Stimulated activated naive CD8-positive, alpha-beta T cell treated with anti-CD3 and anti-CD28 coated beads, Interleukin-15, Interleukin-2, amounts not matched to agents 100 ng/mL and 50 ng/mL, for 24 hours (primary cell): ENCODE measurements around the gene FGFR4.

Experiments used
- H3K27ac Mint-ChIP-seq: one replicate; pipeline ENCODE4 v1.8.0; 2021; ENCODE audit warnings: mild to moderate bottlenecking, mixed read lengths
- H3K27me3 Mint-ChIP-seq: one replicate; pipeline ENCODE4 v1.8.0; 2021; ENCODE audit warnings: mixed read lengths
- H3K36me3 Mint-ChIP-seq: one replicate; pipeline ENCODE4 v1.8.0; 2021; ENCODE audit warnings: low read depth, mixed read lengths
- H3K4me1 Mint-ChIP-seq: one replicate; pipeline ENCODE4 v1.8.0; 2021; ENCODE audit warnings: low read depth, mixed read lengths
- H3K4me3 Mint-ChIP-seq: one replicate; pipeline ENCODE4 v1.8.0; 2021; ENCODE audit warnings: mild to moderate bottlenecking, mixed read lengths
- H3K9me3 Mint-ChIP-seq: one replicate; pipeline ENCODE4 v1.8.0; 2021; ENCODE audit warnings: mixed read lengths

FGFR4 gene

GRCh38 chr5:177107159-177107558, 20.4 kb downstream of the FGFR4 start:
- H3K27ac Mint-ChIP-seq, result no peak overlapping the region
- H3K36me3 Mint-ChIP-seq, result no peaks in the 10 kb centered on the region
- H3K27me3 Mint-ChIP-seq, result no peaks in the 10 kb centered on the region
- no peaks in the 10 kb centered on the region for H3K9me3 Mint-ChIP-seq
- H3K4me1 Mint-ChIP-seq, result no peaks in the 10 kb centered on the region
- H3K4me3 Mint-ChIP-seq, result no peak overlapping the region

GRCh38 chr5:177109810-177110209, 23.1 kb downstream of the FGFR4 start:
- H3K27me3 Mint-ChIP-seq, result no peaks in the 10 kb centered on the region
- H3K27ac Mint-ChIP-seq, result no peak overlapping the region
- peaks cover 4% of the 10 kb centered on the region for H3K4me1 Mint-ChIP-seq
- no peak overlapping the region for H3K4me3 Mint-ChIP-seq
- H3K36me3 Mint-ChIP-seq, result no peaks in the 10 kb centered on the region
- no peaks in the 10 kb centered on the region for H3K9me3 Mint-ChIP-seq

GRCh38 chr5:177111720-177112394, 25.1 kb downstream of the FGFR4 start:
- no peak overlapping the region for H3K27ac Mint-ChIP-seq
- no peaks in the 10 kb centered on the region for H3K27me3 Mint-ChIP-seq
- H3K9me3 Mint-ChIP-seq, result no peaks in the 10 kb centered on the region
- peaks cover 14% of the 10 kb centered on the region for H3K4me1 Mint-ChIP-seq
- H3K36me3 Mint-ChIP-seq, result no peaks in the 10 kb centered on the region
- H3K4me3 Mint-ChIP-seq, result no peak overlapping the region

GRCh38 chr5:177112589-177113220, 26.0 kb downstream of the FGFR4 start:
- H3K36me3 Mint-ChIP-seq, result no peaks in the 10 kb centered on the region
- no peak overlapping the region for H3K27ac Mint-ChIP-seq
- peaks cover 19% of the 10 kb centered on the region for H3K4me1 Mint-ChIP-seq

GRCh38 chr5:177113566-177114424, 27.1 kb downstream of the FGFR4 start:
- Mint-ChIP-seq H3K4me1 (peaks cover 19% of the 10 kb centered on the region), H3K36me3 (no peaks in the 10 kb centered on the region), H3K27ac (no peak overlapping the region), H3K27me3 (no peaks in the 10 kb centered on the region), H3K4me3 (no peak overlapping the region), H3K9me3 (no peaks in the 10 kb centered on the region)

More at GRCh38 chr5:177112589-177113220, 26.0 kb downstream of the FGFR4 start:
- H3K27me3 Mint-ChIP-seq, result no peaks in the 10 kb centered on the region
- no peak overlapping the region for H3K4me3 Mint-ChIP-seq
- H3K9me3 Mint-ChIP-seq, result no peaks in the 10 kb centered on the region

- no peaks in the 10 kb centered on the region for H3K36me3 Mint-ChIP-seq
- H3K4me1 Mint-ChIP-seq, result peaks cover 19% of the 10 kb centered on the region
- peak overlapping the region; percentile 94 for H3K27ac Mint-ChIP-seq
- no peaks in the 10 kb centered on the region for H3K9me3 Mint-ChIP-seq
- no peaks in the 10 kb centered on the region for H3K27me3 Mint-ChIP-seq
- H3K4me3 Mint-ChIP-seq, result peak overlapping the region; percentile 54
Measured at GRCh38 chr5:177116631-177117373, 30.1 kb downstream of the FGFR4 start.

GRCh38 chr5:177117441-177118045, 30.8 kb downstream of the FGFR4 start:
- Mint-ChIP-seq H3K36me3 (no peaks in the 10 kb centered on the region), H3K4me1 (peaks cover 19% of the 10 kb centered on the region), H3K27me3 (no peaks in the 10 kb centered on the region), H3K27ac (peak overlapping the region; percentile 94), H3K4me3 (no peak overlapping the region), H3K9me3 (no peaks in the 10 kb centered on the region)

- no peak overlapping the region for H3K27ac Mint-ChIP-seq
- no peaks in the 10 kb centered on the region for H3K27me3 Mint-ChIP-seq
- H3K9me3 Mint-ChIP-seq, result no peaks in the 10 kb centered on the region
- no peaks in the 10 kb centered on the region for H3K4me1 Mint-ChIP-seq
- no peak overlapping the region for H3K4me3 Mint-ChIP-seq
- no peaks in the 10 kb centered on the region for H3K36me3 Mint-ChIP-seq
Measured at GRCh38 chr5:177122566-177122965, 35.9 kb downstream of the FGFR4 start.

GRCh38 chr5:177123789-177124485, 37.2 kb downstream of the FGFR4 start:
- Mint-ChIP-seq H3K27me3 (no peaks in the 10 kb centered on the region), H3K27ac (no peak overlapping the region), H3K9me3 (no peaks in the 10 kb centered on the region), H3K4me3 (no peak overlapping the region), H3K4me1 (peaks cover 10% of the 10 kb centered on the region), H3K36me3 (no peaks in the 10 kb centered on the region)

- Mint-ChIP-seq H3K9me3 (no peaks in the 10 kb centered on the region), H3K36me3 (no peaks in the 10 kb centered on the region), H3K4me3 (no peak overlapping the region), H3K4me1 (peaks cover 16% of the 10 kb centered on the region), H3K27ac (no peak overlapping the region), H3K27me3 (no peaks in the 10 kb centered on the region)
Measured at GRCh38 chr5:177124486-177124991, 37.8 kb downstream of the FGFR4 start.

- Mint-ChIP-seq H3K9me3 (no peaks in the 10 kb centered on the region), H3K27me3 (no peaks in the 10 kb centered on the region), H3K36me3 (no peaks in the 10 kb centered on the region), H3K4me3 (no peak overlapping the region), H3K27ac (no peak overlapping the region), H3K4me1 (peaks cover 20% of the 10 kb centered on the region)
Measured at GRCh38 chr5:177126771-177127170, 40.1 kb downstream of the FGFR4 start.

- H3K36me3 Mint-ChIP-seq, result no peaks in the 10 kb centered on the region
- no peak overlapping the region for H3K4me3 Mint-ChIP-seq
- peak overlapping the region; percentile 51 for H3K27ac Mint-ChIP-seq
- peaks cover 20% of the 10 kb centered on the region for H3K4me1 Mint-ChIP-seq
- H3K9me3 Mint-ChIP-seq, result no peaks in the 10 kb centered on the region
- H3K27me3 Mint-ChIP-seq, result no peaks in the 10 kb centered on the region
Measured at GRCh38 chr5:177128551-177128981, 41.9 kb downstream of the FGFR4 start.

- Mint-ChIP-seq H3K9me3 (no peaks in the 10 kb centered on the region), H3K27ac (no peak overlapping the region), H3K4me1 (peaks cover 27% of the 10 kb centered on the region), H3K36me3 (peaks cover 3% of the 10 kb centered on the region), H3K27me3 (no peaks in the 10 kb centered on the region), H3K4me3 (no peak overlapping the region)
Measured at GRCh38 chr5:177130211-177131018, 43.7 kb downstream of the FGFR4 start.
